Loucy (cell line): ENCODE results near the gene FGF14.

Experiments used
- H2AFZ ChIP-seq: fragments of 200-600 bp; sonication (generic); 2 replicates; pipeline ENCODE4 v1.6.0; 2016; ENCODE audit warnings: antibody characterized with exemption, mild to moderate bottlenecking, low read length, moderate library complexity
- H3F3A ChIP-seq: fragments of 200-600 bp; 2 replicates; pipeline ENCODE4 v1.6.0; 2016; ENCODE audit warnings: antibody characterized with exemption, low read depth, mild to moderate bottlenecking
- H3K27me3 ChIP-seq: fragments of 200-600 bp; sonication (generic); 2 replicates; pipeline ENCODE4 v1.6.1; 2014; ENCODE audit warnings: low read length, mild to moderate bottlenecking; ENCODE audit not compliant: insufficient read depth, poor library complexity, severe bottlenecking
- H3K36me3 ChIP-seq: fragments of 200-600 bp; sonication (generic); 2 replicates; pipeline ENCODE4 v1.6.1; 2016; ENCODE audit warnings: low read length; ENCODE audit not compliant: insufficient read depth
- H3K4me1 ChIP-seq: fragments of 200-600 bp; sonication (generic); 2 replicates; pipeline ENCODE4 v1.5.1; 2014; ENCODE audit warnings: low read length, mild to moderate bottlenecking; ENCODE audit not compliant: insufficient read depth, poor library complexity, severe bottlenecking
- H3K4me2 ChIP-seq: fragments of 200-600 bp; sonication (generic); 2 replicates; pipeline ENCODE4 v1.6.0; 2014; ENCODE audit warnings: antibody characterized with exemption, low read length, low read depth, mild to moderate bottlenecking; ENCODE audit not compliant: poor library complexity, severe bottlenecking
- H3K4me3 ChIP-seq: fragments of 200-600 bp; sonication (generic); 2 replicates; pipeline ENCODE4 v1.5.1; 2014; ENCODE audit warnings: low read length, mild to moderate bottlenecking, mixed read lengths; ENCODE audit not compliant: poor library complexity, severe bottlenecking
- H3K79me2 ChIP-seq: fragments of 200-600 bp; sonication (generic); 2 replicates; pipeline ENCODE4 v1.6.1; 2014; ENCODE audit warnings: low read length; ENCODE audit not compliant: insufficient read depth
- H3K9ac ChIP-seq: fragments of 200-600 bp; sonication (generic); 2 replicates; pipeline ENCODE4 v1.6.0; 2014; ENCODE audit warnings: mild to moderate bottlenecking, low read depth, low read length, moderate library complexity; ENCODE audit not compliant: poor library complexity, severe bottlenecking
- H3K9me2 ChIP-seq: fragments of 200-600 bp; sonication (generic); replicated peaks from 2 replicates; pipeline ENCODE4 v1.6.1; 2016; ENCODE audit warnings: low read depth, low read length, mixed read lengths
- H3K9me3 ChIP-seq: fragments of 200-600 bp; sonication (generic); 2 replicates; pipeline ENCODE4 v1.6.1; 2014; ENCODE audit warnings: mild to moderate bottlenecking, antibody characterized with exemption, low read length, low read depth; ENCODE audit not compliant: insufficient read depth
- H4K20me1 ChIP-seq: fragments of 200-600 bp; sonication (generic); 2 replicates; pipeline ENCODE4 v1.6.0; 2014; ENCODE audit warnings: antibody characterized with exemption, low read length, mild to moderate bottlenecking; ENCODE audit not compliant: insufficient read depth, poor library complexity, severe bottlenecking
- CTCF ChIP-seq: fragments of 200-600 bp; sonication (generic); conservative IDR thresholded peaks from 2 replicates; pipeline ENCODE4 v1.5.1; 2014; ENCODE audit warnings: mild to moderate bottlenecking, antibody characterized with exemption, low read length
- EZH2phosphoT487 ChIP-seq: fragments of 200-600 bp; IDR thresholded peaks from 2 replicates; pipeline ENCODE4 v1.6.1; 2018; ENCODE audit warnings: antibody characterized with exemption, mild to moderate bottlenecking, moderate library complexity, borderline replicate concordance

The FGF14 gene

GRCh38 chr13:101931186-101931585 lies 470.7 kb downstream of the FGF14 start:
- no peak overlapping the region for H3K9ac ChIP-seq
- H3K4me2 ChIP-seq: no peak overlapping the region
- H3K36me3 ChIP-seq: no peaks in the 10 kb centered on the region
- no peaks in the 10 kb centered on the region for H3K27me3 ChIP-seq
- H3K79me2 ChIP-seq: no peaks in the 10 kb centered on the region
- no peak for TF ChIP-seq EZH2phosphoT487
- H3K4me3 ChIP-seq: no peak overlapping the region
- H3K9me2 ChIP-seq: no peaks in the 10 kb centered on the region
- H3K4me1 ChIP-seq: no peaks in the 10 kb centered on the region
- H2AFZ ChIP-seq: no peak overlapping the region
- no peaks in the 10 kb centered on the region for H3F3A ChIP-seq
- H3K9me3 ChIP-seq: no peaks in the 10 kb centered on the region
- H4K20me1 ChIP-seq: no peaks in the 10 kb centered on the region

GRCh38 chr13:101930331-101930730 lies 471.5 kb downstream of the FGF14 start:
- no peak overlapping the region for H3K4me2 ChIP-seq
- H3K9me2 ChIP-seq: no peaks in the 10 kb centered on the region
- H2AFZ ChIP-seq: no peak overlapping the region
- H3K27me3 ChIP-seq: no peaks in the 10 kb centered on the region
- no peaks in the 10 kb centered on the region for H3K36me3 ChIP-seq
- no peaks in the 10 kb centered on the region for H3F3A ChIP-seq
- no peak for TF ChIP-seq CTCF
- no peak overlapping the region for H3K4me3 ChIP-seq
- no peaks in the 10 kb centered on the region for H4K20me1 ChIP-seq
- H3K4me1 ChIP-seq: no peaks in the 10 kb centered on the region
- H3K9ac ChIP-seq: no peak overlapping the region
- no peaks in the 10 kb centered on the region for H3K79me2 ChIP-seq
- no peaks in the 10 kb centered on the region for H3K9me3 ChIP-seq

- Histone ChIP-seq H3K9ac (no peak overlapping the region), H3K9me2 (no peaks in the 10 kb centered on the region), H3K4me3 (no peak overlapping the region), H2AFZ (no peak overlapping the region), H3K79me2 (no peaks in the 10 kb centered on the region), H3K36me3 (no peaks in the 10 kb centered on the region), H3K9me3 (no peaks in the 10 kb centered on the region), H4K20me1 (no peaks in the 10 kb centered on the region), H3K4me2 (no peak overlapping the region), H3F3A (no peaks in the 10 kb centered on the region), H3K27me3 (no peaks in the 10 kb centered on the region), H3K4me1 (no peaks in the 10 kb centered on the region)
- no peak for TF ChIP-seq EZH2phosphoT487
- no peak for TF ChIP-seq CTCF
Measured at GRCh38 chr13:101925731-101926130, 476.1 kb downstream of the FGF14 start.

GRCh38 chr13:101919541-101920181 lies 482.2 kb downstream of the FGF14 start:
- Histone ChIP-seq H3K9ac (no peak overlapping the region), H3K4me2 (no peak overlapping the region), H3K27me3 (no peaks in the 10 kb centered on the region)

More at GRCh38 chr13:101919541-101920181, 482.2 kb downstream of the FGF14 start:
- Histone ChIP-seq H3K4me3 (no peak overlapping the region), H3K36me3 (no peaks in the 10 kb centered on the region), H3F3A (no peaks in the 10 kb centered on the region), H3K79me2 (no peaks in the 10 kb centered on the region), H3K9me2 (no peaks in the 10 kb centered on the region), H3K9me3 (no peaks in the 10 kb centered on the region), H3K4me1 (no peaks in the 10 kb centered on the region), H4K20me1 (no peaks in the 10 kb centered on the region), H2AFZ (no peak overlapping the region)
- TF ChIP-seq CTCF (no peak), EZH2phosphoT487 (no peak)
